ENCODE measurements around the gene NFKBIE. TPM values are rescaled to one million over a fixed set of nuclear protein-coding genes. Genes with fewer than 3 reads are reported as not detected.

NFKBIE gene
- total RNA-seq, 6 experiments from 2014 or later = 2.5 to 30.2 (median 10.8) TPM

DNA sequence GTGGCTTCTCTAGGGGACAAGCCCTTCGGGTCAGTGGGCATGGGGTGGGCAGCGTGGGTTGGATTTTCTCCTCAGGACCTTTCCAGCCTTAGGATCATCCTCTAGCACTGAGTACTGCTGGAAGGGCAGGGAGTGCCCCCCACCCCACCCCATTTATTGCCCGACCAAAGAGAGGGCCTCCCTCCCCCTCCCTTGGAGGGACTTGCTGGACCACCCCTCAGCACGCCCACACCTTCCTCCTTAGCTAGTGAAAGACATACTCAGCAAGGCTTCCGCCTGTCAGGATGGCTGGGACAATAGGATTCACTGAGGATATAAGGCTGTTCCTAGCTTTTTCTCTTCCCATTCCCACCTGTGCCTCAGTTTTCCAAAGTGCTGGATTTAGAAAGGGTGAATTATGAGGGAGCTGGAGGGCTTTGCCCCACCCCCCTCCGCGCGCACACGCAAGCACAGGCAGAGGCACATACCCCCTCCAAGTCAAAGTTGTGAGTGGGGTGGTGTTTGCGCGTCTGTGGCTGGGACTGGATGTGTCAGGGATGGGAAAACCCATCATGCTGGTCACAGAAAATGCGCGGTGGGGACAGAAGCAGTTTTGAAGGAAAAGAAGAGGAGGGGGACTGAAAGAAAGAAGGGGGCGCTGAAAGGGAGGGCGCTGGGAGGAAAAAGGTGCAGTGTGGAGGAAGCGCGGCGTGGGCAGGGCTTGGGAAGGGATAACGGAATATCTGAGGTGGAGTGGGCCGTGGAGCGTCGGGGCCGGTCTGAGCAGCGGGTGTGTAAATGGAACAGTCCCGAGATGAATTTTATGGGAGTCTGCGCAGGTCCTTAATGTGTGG, 42.6 kb downstream of the NFKBIE start:
- H3K4me1 ChIP-seq = peaks cover 6 to 85% (median 39%) of the 10 kb centered on the region in 4 donors
- DNase-seq (no peak), ATAC-seq (no peak)
- peak overlapping the region; percentile 75 to 80 (median 78) for H3K27ac ChIP-seq
- no peaks in the 10 kb centered on the region for H3K27me3 ChIP-seq
- intact Hi-C loops (cut with DNase I) = no loop called here
- H3K36me3 ChIP-seq = no peaks in the 10 kb centered on the region
- TF ChIP-seq, protein P1, sequence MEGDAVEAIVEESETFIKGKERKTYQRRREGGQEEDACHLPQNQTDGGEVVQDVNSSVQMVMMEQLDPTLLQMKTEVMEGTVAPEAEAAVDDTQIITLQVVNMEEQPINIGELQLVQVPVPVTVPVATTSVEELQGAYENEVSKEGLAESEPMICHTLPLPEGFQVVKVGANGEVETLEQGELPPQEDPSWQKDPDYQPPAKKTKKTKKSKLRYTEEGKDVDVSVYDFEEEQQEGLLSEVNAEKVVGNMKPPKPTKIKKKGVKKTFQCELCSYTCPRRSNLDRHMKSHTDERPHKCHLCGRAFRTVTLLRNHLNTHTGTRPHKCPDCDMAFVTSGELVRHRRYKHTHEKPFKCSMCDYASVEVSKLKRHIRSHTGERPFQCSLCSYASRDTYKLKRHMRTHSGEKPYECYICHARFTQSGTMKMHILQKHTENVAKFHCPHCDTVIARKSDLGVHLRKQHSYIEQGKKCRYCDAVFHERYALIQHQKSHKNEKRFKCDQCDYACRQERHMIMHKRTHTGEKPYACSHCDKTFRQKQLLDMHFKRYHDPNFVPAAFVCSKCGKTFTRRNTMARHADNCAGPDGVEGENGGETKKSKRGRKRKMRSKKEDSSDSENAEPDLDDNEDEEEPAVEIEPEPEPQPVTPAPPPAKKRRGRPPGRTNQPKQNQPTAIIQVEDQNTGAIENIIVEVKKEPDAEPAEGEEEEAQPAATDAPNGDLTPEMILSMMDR (IDR thresholded peaks at IDR 0.05) = no peak
- no peak for TF ChIP-seq POLR2A (IDR thresholded peaks at IDR 0.05)
- no peaks in the 10 kb centered on the region for H3K9me3 ChIP-seq
- WGBS (ENCODE audit: insufficient coverage, low coverage, low lambda C conversion rate, missing lambda C conversion rate) = 30% methylated on average over 20 of the region's 26 CpGs
- peak overlapping the region; percentile 70 to 80 (median 70) for H3K4me3 ChIP-seq

DNA sequence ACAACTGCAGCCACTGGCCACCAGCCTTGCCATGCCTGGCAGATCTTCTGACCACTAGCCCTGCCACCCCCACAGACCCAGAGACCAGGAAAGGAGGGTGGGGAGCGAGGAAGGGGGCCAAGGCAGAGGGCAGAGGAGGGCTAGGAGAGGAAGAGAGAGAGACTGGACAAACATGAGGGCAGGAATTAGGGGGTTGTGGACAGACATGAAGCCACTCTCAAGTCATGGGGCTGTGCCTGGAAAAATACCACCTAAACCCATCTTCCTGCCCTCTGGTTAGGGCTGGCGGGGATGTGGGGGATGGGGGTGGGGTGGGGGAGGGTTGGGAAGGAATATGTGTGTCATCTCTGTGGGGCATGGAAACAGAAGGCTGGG, 43.4 kb downstream of the NFKBIE start:
- no peaks in the 10 kb centered on the region for H3K9me3 ChIP-seq
- TF ChIP-seq, protein P1 (IDR thresholded peaks at IDR 0.05) = no peak
- no peak for TF ChIP-seq POLR2A (IDR thresholded peaks at IDR 0.05)
- DNase-seq (no peak), ATAC-seq (no peak)
- peaks cover 6 to 85% (median 44%) of the 10 kb centered on the region in 4 donors for H3K4me1 ChIP-seq
- intact Hi-C loops (cut with DNase I) = no loop called here
- 20% methylated on average over 2 of the region's 2 CpGs for WGBS (ENCODE audit: insufficient coverage, low coverage, low lambda C conversion rate, missing lambda C conversion rate)
- peak overlapping the region; percentile 75 to 84 (median 78) for H3K27ac ChIP-seq
- H3K27me3 ChIP-seq = no peaks in the 10 kb centered on the region
- H3K4me3 ChIP-seq = no peak overlapping the region
- no peaks in the 10 kb centered on the region for H3K36me3 ChIP-seq

DNA sequence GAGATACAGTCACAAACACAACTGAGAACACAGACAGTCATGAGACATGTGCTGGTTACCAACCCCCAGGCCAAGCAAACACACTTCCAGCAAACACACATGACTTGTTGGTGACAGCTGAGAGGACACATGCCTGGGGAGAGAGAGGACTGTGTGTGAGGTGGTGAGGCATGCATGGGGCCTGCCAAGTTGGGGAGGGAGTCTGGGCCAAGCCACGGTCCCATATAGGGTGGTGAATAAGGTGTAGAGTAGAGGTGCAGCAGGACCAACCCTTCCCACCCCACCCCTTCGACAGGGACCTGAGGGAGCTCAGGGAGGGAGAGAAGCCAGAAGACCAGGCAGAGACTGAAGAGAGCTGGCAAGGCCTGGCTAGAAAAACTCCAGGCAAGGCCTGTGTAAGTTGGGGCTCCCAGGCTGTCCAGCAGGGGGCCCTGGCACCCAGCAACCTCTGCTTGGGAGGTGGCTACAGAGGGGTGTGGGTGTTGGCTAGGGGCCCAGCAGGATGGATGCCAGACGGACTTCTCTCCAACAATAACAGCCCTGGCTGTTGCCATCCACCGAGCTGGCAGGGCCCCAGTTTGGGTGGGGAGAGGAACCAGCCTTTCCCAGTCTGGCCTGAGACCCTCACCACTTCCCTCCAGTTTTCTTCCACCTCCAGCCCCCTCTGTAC, 43.9 kb downstream of the NFKBIE start:
- Histone ChIP-seq H3K9me3 (no peaks in the 10 kb centered on the region), H3K4me3 (no peak overlapping the region), H3K4me1 (peaks cover 6 to 85% (median 44%) of the 10 kb centered on the region in 4 donors), H3K36me3 (no peaks in the 10 kb centered on the region), H3K27ac (peak overlapping the region; percentile 75 to 84 (median 78)), H3K27me3 (no peaks in the 10 kb centered on the region)
- TF ChIP-seq, protein P1 (IDR thresholded peaks at IDR 0.05) = peak; percentile 76 to 90 (median 86)
- TF ChIP-seq POLR2A (IDR thresholded peaks at IDR 0.05) = no peak
- WGBS (ENCODE audit: insufficient coverage, low coverage, low lambda C conversion rate, missing lambda C conversion rate) = 0% methylated on average over 4 of the region's 4 CpGs
- intact Hi-C loops (cut with DNase I) = no loop called here
- DNase-seq = peak; percentile 96 to 98 (median 97)
- ATAC-seq = peak; percentile 51 to 70 (median 61)

DNA sequence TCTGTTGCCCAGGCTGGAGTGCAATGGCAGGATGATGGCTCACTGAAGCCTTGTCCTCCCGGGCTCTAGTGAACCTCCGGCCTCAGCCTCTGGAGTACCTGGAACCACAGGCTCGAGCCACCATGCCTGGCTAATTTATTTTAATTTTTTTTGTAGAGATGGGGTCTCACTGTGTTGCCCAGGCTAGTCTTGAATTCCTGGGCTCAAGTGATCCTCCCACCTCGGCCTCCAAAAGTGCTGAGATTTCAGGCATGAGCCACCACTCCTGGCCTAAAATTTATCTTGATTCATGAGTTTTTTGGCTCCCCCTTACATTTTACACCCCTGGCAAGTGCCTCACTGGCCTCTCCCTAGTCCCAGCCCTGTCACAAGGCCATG, 44.4 kb downstream of the NFKBIE start:
- peaks cover 6 to 81% (median 42%) of the 10 kb centered on the region in 4 donors for H3K4me1 ChIP-seq
- 70% methylated on average over 4 of the region's 4 CpGs for WGBS (ENCODE audit: insufficient coverage, low coverage, low lambda C conversion rate, missing lambda C conversion rate)
- H3K36me3 ChIP-seq = no peaks in the 10 kb centered on the region
- TF ChIP-seq, protein P1 (IDR thresholded peaks at IDR 0.05) = no peak
- TF ChIP-seq POLR2A (IDR thresholded peaks at IDR 0.05) = no peak
- H3K4me3 ChIP-seq = no peak overlapping the region
- no peak for DNase-seq
- H3K27me3 ChIP-seq = no peaks in the 10 kb centered on the region
- peak overlapping the region; percentile 75 to 84 (median 78) for H3K27ac ChIP-seq
- intact Hi-C loops (cut with DNase I) = no loop called here
- no peaks in the 10 kb centered on the region for H3K9me3 ChIP-seq
- no peak for ATAC-seq

Measured in right lobe of liver (tissue), 6 donors.